Right ventricle myocardium superior (tissue), 1 donor: ENCODE measurements around the gene MAGEA9. TPM values are rescaled to one million over a fixed set of nuclear protein-coding genes. Genes with fewer than 3 reads are reported as not detected.
A peak's percentile ranks its signal among the peaks of the same experiment; 100 is the strongest.
"Not testable (repeated sequence)": the region's sequence is repeated elsewhere in the genome, so short reads cannot be mapped to it uniquely, and the experiment has no call there.

Source experiments
- ATAC-seq: fragments of 200-7000 bp; cut with Tn5 transposase; one replicate; pipeline ENCODE4 v1.9.1; 2020; ENCODE audit warnings: mild to moderate bottlenecking; ENCODE audit not compliant: poor library complexity
- DNase-seq: peaks from one replicate; pipeline ENCODE4 v3.0.0-alpha.2; 2020
- intact Hi-C: fragments of 100-400 bp; cut with DNase I; formaldehyde crosslinking; loops from one replicate; pipeline ENCODE4 v1.11.2; 2022
- total RNA-seq: library from RNA; stranded (reverse); fragmentation: NEBNext Ultra II Directional; extraction: Animal tissue kit (Norgen Biotek cat#: 25700); gene quantifications from one replicate; pipeline ENCODE4 v1.2.1, GENCODE V29; 2021
- donor health status: DM: no; HTN: yes; CAD: no; lungs with severe emphysema.

The MAGEA9 gene
- total RNA-seq, 1 donor from 2014 or later, result not detected

DNA sequence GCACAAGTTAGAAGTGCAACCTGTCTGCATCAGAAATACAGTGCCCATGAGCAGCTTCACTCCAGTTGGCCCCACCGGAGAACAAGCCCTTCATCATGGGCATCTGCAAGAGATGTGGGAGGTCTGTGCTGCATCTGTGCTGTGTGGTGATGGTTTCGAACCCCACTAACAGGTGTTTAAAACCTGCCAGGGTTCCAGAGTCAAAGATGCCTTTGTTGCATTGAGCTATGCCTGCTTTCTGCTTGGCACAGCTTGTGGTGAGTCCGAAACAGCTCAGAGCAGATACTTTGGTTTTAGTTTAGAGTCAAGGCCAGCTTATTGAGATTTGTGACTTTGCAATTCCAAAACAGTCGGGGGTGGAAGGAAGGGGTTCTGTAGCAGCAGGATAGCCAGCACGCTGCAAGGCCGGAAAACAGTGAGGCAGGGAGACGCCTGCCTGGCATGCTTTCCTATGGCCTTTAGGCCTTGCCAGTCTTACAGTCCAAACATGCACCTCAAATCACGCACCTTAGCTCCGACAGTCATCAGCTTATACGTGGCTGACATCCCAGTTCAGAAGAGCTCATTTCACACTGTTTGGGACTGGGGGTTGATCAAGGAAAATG is 21.8 kb downstream of the MAGEA9 start:
- intact Hi-C loops, result no loop called here
- no peak for DNase-seq
- no peak for ATAC-seq

DNA sequence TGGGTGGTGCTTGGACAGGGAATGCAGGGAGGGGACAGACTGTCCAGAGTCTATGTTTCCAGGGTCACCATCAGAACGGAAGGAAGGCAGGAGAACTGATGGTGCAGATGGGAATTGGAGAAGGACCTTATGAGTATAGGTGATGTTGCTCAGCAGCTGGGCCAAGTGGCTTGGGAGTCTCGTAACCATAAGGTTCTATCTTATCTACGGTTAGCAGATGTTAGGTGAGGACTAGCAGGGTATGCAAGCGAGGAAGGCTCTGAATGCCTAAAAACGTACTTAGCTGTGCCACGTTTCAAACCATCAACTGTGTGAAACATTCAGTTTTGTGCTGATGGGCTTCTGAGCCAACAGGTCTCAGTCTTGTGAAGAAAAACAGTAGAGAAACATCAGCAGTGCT is 22.4 kb downstream of the MAGEA9 start:
- ATAC-seq (no peak), DNase-seq (no peak)
- intact Hi-C loops, result no loop called here

DNA sequence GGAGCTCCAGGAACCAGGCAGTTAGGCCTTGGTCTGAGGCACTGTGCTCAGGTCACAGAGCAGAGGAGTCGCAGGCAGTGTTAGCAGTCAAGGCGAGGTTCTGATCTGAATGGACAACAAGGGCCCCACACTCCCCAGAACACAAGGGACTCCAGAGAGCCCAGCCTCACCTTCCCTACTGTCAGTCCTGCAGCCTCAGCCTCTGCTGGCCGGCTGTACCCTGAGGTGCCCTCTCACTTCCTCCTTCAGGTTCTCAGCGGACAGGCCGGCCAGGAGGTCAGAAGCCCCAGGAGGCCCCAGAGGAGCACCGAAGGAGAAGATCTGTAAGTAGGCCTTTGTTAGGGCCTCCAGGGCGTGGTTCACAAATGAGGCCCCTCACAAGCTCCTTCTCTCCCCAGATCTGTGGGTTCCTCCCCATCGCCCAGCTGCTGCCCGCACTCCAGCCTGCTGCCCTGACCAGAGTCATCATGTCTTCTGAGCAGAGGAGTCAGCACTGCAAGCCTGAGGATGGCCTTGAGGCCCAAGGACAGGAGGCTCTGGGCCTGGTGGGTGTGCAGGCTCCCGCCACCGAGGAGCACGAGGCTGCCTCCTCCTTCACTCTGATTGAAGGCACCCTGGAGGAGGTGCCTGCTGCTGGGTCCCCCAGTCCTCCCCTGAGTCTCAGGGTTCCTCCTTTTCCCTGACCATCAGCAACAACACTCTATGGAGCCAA is 26.2 kb downstream of the MAGEA9 start:
- DNase-seq (no peak), ATAC-seq (no peak)
- intact Hi-C loops, result no loop called here

DNA sequence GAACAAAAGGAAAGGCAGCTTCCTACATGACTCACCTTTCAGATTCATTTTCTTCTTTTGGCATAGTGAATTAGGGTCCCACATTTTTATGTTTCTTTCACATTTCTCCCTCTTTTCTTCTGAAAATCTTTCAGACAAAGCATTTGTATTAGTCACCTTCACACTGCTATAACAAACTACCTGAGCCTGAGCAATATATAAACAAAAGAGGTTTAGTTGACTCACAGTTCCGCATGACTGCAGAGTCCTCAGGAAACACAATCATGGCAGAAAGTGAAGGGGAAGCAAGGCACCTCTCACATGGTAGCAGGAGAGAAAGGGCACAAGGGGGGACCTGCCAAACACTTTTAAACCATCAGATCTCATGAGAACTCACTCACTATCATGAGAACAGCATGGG is 36.9 kb downstream of the MAGEA9 start:
- intact Hi-C loops, result no loop called here
- DNase-seq, result no peak

DNA sequence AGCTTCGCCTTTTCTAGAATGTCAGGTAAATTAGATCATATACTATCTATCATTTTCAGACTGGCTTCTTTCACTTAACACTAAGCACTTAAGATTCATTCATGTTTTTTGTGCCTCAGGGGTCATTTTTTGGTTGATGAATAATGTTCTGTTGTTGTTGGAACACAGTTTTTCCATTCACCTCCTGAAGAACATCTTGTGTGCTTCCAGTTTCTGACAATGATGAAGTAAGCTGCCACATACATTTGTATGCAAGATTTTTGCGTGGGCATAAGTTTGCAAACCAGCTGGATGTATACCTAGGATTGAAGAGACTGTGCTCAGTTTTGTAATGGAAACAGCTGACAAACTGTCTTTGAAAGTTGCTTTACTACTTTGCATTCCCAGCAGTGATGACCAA is 37.6 kb downstream of the MAGEA9 start:
- DNase-seq, result no peak
- ATAC-seq, result no peak
- intact Hi-C loops, result no loop called here

More for the DNA sequence above, 36.9 kb downstream of the MAGEA9 start:
- ATAC-seq, result no peak

DNA sequence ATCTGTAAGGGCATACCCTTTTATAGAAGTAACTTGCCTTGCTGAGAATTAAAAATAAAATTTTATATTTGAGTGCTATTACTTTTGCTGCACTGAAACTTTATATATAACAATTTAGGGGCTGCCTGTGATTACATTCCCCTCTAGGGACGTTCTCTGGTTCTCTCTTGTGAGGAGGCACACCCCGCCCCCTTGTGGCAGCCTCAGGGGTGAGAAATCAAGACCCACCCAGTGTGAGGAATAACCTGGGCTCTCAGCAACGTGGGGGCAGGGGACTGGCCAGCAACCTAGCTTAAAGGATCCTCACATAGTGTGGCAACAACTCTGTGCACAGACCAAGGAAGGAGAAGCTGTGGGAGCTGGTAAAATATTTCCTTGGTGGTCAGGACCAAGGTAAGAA is 43.7 kb downstream of the MAGEA9 start:
- no peak for ATAC-seq
- no peak for DNase-seq

DNA sequence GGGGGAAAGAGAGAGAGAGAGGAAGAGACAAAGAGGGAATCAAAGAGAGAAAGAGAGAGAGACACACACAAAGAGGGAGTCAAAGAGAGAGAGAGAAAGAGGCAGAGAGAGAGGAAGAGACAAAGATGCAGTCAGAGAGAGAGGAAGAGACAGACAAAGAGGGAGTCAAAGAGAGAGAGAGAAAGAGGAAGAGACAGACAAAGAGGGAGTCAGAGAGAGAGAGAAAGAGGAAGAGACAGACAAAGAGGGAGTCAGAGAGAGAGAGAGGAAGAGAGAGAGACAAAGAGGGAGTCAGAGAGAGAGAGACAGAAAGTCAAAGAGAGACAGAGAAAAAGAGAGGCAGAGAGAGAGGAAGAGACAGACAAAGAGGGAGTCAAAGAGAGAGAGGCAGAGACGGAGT is 45.5 kb downstream of the MAGEA9 start:
- ATAC-seq (no peak), DNase-seq (no peak)
- intact Hi-C loops, result no loop called here

More for the DNA sequence above, 43.7 kb downstream of the MAGEA9 start:
- intact Hi-C loops, result no loop called here

DNA sequence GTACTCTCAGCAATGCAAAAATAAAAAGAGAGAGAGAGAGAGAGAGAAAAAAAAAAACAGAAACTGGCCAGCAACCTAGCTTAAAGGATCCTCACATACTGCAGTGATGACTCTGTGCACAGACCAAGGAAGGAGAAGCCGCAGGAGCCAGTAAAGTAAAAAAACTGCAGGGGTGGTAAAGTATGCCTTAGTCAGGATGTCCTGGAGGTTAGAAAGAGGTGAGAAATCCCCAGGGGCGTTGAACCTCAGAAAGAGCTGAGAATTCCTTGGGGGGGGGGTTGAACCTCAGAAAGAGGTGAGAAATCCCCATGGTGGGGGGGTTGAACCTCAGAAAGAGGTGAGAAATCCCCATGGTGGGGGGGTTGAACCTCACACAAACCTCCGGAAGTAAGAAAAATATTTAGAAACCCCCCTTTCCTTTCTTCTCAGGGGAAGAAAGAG is 48.0 kb downstream of the MAGEA9 start:
- DNase-seq (no peak), ATAC-seq (no peak)
- intact Hi-C loops, result no loop called here

DNA sequence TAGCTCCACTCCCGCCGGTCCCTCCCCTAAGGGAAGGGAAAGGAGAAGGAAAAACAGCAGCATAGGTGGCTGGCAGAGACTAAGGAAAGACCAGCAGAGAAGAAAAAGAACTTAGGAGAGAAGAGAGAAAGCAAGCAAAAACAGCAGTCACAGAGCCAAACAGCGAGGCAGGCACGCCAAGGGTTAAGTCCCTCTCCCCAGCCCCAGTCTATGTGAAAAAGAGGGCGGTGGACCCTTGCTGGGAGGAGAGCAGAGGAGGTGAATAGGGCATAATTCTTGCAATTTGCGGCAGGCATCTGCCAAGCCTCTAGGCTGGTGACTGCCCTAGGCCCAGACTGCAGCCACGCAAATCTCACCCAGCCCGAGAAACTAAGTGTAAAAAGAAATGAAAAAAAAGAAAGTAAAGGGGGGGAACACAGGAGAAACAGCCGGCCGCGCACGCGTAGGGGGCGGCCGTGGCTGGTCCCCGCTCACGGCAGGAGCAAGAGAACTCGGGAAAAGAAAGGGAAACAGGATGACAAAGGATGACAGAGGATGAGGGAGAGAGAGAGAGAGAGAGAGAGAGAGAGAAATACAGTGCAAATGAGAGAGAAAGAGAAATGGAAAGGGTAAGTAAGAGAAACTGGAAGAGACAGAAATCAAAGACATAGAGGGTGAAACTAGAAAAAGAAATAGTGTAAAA is 48.6 kb downstream of the MAGEA9 start:
- peak; percentile 27 for ATAC-seq
- no peak for DNase-seq
- intact Hi-C loops, result no loop called here

DNA sequence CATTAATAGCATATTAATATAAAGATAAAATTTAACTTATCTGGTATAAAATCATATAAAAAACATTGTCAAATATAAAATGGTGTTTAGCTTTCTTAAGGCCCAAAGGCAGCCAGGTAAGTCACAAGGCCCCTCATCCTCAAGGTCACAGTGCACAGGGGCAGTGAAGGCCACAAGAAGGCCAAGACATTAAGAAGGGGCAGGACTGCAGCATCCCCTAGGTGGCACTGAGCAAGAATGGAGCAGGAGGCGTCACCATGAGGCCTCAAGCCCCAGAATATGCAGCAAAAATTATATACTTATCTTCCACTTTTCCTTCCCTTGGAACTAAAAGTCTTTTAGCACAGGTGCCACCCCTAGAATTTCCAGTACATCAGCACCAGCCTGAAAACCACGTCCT is 49.7 kb downstream of the MAGEA9 start:
- DNase-seq, result no peak

DNA sequence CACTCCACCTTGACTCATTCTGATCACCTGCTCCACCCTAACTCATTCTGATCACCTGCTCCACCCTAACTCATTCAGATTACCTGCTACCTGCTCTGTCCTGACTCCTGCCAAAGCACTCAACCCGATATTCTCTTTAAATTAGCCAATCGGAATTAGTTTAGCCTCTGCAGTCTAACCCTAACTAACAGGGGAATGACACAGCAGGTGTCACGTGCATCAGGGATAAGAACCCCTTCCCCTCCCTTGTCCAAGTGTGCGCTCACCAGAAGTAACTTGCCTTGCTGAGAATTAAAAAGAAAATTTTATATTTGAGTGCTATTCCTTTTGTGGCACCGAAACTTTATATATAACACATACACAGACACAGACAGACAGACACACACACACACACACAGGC is 55.0 kb downstream of the MAGEA9 start:
- ATAC-seq, intact Hi-C loops, DNase-seq: not testable (repeated sequence)

More for the DNA sequence above, 49.7 kb downstream of the MAGEA9 start:
- intact Hi-C loops, result no loop called here
- ATAC-seq, result no peak

DNA sequence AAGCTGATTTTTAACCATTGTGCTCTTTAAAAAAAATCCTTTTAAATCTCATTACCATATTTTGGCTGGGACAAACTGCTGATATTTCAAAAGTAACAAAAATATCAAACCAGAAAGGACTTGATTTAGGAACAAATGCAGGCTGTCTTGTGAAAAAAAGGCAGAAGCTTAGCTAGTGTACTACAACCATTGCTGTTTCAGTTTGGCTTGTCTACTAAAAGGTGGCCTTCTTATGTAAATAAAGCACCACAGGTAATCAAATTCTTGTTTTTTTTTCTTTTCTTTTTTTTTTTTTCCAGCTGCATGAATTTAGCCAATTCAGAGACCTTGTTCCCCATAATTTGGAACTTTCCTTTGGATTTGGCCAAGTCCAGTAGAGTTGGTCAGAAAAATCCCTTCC is 55.4 kb downstream of the MAGEA9 start:
- no peak for DNase-seq
- intact Hi-C loops, result no loop called here
- ATAC-seq, result no peak

Other genes starting within 250 kb of the MAGEA9 start
- 26.9 TPM for gene EOLA1, start 240.9 kb upstream of the MAGEA9 start, total RNA-seq
- not detected for gene HSFX3, start 232.0 kb upstream of the MAGEA9 start, total RNA-seq
- gene MAGEA9B, start 194.5 kb upstream of the MAGEA9 start, total RNA-seq, result not detected
- gene HSFX2, start 186.6 kb upstream of the MAGEA9 start, total RNA-seq, result not detected
- 28.9 TPM for gene TMEM185A, start 150.1 kb upstream of the MAGEA9 start, total RNA-seq
- gene MAGEA11, start 69.9 kb upstream of the MAGEA9 start, total RNA-seq, result not detected
- 1.9 TPM for gene HSFX1, start 7.9 kb upstream of the MAGEA9 start, total RNA-seq
- gene MAGEA8, start 99.3 kb downstream of the MAGEA9 start, total RNA-seq, result not detected
- gene HSFX4, start 147.6 kb downstream of the MAGEA9 start, total RNA-seq, result not detected
- 21.8 TPM for gene EOLA2, start 156.6 kb downstream of the MAGEA9 start, total RNA-seq